Measurements from ENCODE around the gene NFKBIE. TPM values are rescaled to one million over a fixed set of nuclear protein-coding genes. Genes with fewer than 3 reads are reported as not detected.
A peak's percentile ranks its signal among the peaks of the same experiment; 100 is the strongest.

The NFKBIE gene
- total RNA-seq, 1 experiment from 2014 or later = 7.6 TPM

DNA sequence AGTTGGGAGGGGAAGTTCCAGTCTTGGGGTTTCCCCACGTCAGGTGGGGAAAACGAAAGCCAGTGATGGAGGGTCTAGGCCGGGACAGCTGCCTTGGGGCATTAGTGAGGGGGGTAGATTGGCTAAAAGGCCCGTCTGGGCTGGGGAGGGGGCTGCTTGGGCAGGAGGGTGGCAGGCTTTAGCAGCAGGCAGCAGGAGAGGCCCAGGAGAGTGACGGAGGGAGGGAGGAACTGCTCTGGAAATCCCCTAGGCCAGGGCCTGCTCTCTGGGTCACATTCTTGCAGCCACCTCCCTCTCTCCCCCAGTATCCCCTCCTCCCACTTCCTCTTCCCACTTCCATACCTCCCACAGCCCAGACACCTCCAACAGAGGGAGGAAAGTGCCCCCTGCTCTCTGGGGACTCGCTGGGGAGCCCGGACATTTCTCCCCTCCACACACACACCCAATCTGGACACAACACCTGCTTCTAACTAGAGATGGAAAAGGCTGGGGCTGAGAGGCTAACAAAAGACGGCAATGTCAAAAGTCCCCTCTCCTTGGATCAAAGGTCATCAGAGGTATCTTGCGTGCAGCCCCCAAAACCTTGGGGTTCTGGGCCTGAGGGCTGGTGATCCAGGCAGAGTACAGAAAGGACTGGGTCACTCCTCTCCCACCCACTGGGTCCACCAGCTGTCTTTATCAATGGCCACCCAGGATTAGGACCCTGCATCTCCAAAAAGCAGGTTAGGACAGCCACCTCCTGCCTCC, 1.8 kb downstream of the NFKBIE start:
- no peak overlapping the region; the same call in 1 of the 2 replicates for H3K9ac ChIP-seq (ENCODE audit: low read length)

More for the DNA sequence above, 1.8 kb downstream of the NFKBIE start:
- Histone ChIP-seq H3K4me2 (ENCODE audit: low read length) (peak overlapping the region; percentile 99), H3K36me3 (ENCODE audit: control insufficient read depth in 1 of 2, insufficient read depth in 2 of 2, low read length in 2 of 2) (peaks cover 4 to 10% of the 10 kb centered on the region in 2 experiments; a peak in 2 of 4 replicates), H3K9me3 (ENCODE audit: control insufficient read depth in 1 of 2, insufficient read depth in 1 of 2, low read depth in 1 of 2, low read length in 2 of 2) (no peaks in the 10 kb centered on the region), H3K27ac (ENCODE audit: low read depth, low read length) (no peak overlapping the region), H3K4me1 (ENCODE audit: control insufficient read depth in 1 of 2, insufficient read depth in 2 of 2, low read length in 2 of 2) (peaks cover 7 to 26% of the 10 kb centered on the region in 2 experiments), H2AFZ (ENCODE audit: low read depth, low read length, poor library complexity, severe bottlenecking) (no peak overlapping the region), H3K9me2 (ENCODE audit: insufficient read depth) (no peaks in the 10 kb centered on the region), H4K20me1 (ENCODE audit: insufficient read depth) (no peaks in the 10 kb centered on the region), H3K27me3 (ENCODE audit: insufficient read depth, low read length) (no peaks in the 10 kb centered on the region), H3K79me2 (ENCODE audit: insufficient read depth, low read length) (peaks cover 25% of the 10 kb centered on the region; the same call in 1 of the 2 replicates), H3K4me3 (replicated peaks in 1 of 2; ENCODE audit: low read depth in 1 of 2, low read length in 2 of 2) (peak overlapping the region; percentile 88 to 92; a peak in 1 of 4 replicates)
- no peak for ATAC-seq
- ChIA-PET POLR2A (interaction anchor here (1.6 kb wide), 1 partner anchor 9 kb away, joined by 3 read pairs; no protein-coding TSS in a partner anchor), RAD21 (ENCODE audit: low non-redundant PET in 1 of 2, low total read pairs in 2 of 2, uncharacterized antibody in 2 of 2, unreplicated experiment in 2 of 2) (no interaction called here), CTCF (interaction anchor here (1.3 to 1.5 kb wide), 2 partner anchors 91 to 167 kb away, joined by 3 to 5 read pairs; no protein-coding TSS in a partner anchor)
- BruUV-seq (replicated peaks) = no TSS peak
- TF ChIP-seq, protein P1, sequence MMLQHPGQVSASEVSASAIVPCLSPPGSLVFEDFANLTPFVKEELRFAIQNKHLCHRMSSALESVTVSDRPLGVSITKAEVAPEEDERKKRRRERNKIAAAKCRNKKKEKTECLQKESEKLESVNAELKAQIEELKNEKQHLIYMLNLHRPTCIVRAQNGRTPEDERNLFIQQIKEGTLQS (IDR thresholded peaks at IDR 0.05) = no peak
- no peak for TF ChIP-seq SIN3A (IDR thresholded peaks at IDR 0.05; ENCODE audit: low read depth)
- TF ChIP-seq EZH2 (IDR thresholded peaks at IDR 0.05) = no peak
- TF ChIP-seq, protein P2, sequence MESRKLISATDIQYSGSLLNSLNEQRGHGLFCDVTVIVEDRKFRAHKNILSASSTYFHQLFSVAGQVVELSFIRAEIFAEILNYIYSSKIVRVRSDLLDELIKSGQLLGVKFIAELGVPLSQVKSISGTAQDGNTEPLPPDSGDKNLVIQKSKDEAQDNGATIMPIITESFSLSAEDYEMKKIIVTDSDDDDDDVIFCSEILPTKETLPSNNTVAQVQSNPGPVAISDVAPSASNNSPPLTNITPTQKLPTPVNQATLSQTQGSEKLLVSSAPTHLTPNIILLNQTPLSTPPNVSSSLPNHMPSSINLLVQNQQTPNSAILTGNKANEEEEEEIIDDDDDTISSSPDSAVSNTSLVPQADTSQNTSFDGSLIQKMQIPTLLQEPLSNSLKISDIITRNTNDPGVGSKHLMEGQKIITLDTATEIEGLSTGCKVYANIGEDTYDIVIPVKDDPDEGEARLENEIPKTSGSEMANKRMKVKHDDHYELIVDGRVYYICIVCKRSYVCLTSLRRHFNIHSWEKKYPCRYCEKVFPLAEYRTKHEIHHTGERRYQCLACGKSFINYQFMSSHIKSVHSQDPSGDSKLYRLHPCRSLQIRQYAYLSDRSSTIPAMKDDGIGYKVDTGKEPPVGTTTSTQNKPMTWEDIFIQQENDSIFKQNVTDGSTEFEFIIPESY (IDR thresholded peaks at IDR 0.05; ENCODE audit: extremely low read depth, insufficient replicate concordance, low read length) = no peak
- no peak for TF ChIP-seq RAD21 (IDR thresholded peaks at IDR 0.05; ENCODE audit: low read depth)
- TF ChIP-seq POLR2AphosphoS5 (IDR thresholded peaks at IDR 0.05; ENCODE audit: low read depth, low read length) = no peak
- TF ChIP-seq, protein P3, sequence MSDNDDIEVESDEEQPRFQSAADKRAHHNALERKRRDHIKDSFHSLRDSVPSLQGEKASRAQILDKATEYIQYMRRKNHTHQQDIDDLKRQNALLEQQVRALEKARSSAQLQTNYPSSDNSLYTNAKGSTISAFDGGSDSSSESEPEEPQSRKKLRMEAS (IDR thresholded peaks at IDR 0.05) = no peak
- no peak for TF ChIP-seq TCF7L2 (IDR thresholded peaks at IDR 0.05; ENCODE audit: borderline replicate concordance, extremely low read depth, insufficient read depth, insufficient read length)
- TF ChIP-seq, protein P4, sequence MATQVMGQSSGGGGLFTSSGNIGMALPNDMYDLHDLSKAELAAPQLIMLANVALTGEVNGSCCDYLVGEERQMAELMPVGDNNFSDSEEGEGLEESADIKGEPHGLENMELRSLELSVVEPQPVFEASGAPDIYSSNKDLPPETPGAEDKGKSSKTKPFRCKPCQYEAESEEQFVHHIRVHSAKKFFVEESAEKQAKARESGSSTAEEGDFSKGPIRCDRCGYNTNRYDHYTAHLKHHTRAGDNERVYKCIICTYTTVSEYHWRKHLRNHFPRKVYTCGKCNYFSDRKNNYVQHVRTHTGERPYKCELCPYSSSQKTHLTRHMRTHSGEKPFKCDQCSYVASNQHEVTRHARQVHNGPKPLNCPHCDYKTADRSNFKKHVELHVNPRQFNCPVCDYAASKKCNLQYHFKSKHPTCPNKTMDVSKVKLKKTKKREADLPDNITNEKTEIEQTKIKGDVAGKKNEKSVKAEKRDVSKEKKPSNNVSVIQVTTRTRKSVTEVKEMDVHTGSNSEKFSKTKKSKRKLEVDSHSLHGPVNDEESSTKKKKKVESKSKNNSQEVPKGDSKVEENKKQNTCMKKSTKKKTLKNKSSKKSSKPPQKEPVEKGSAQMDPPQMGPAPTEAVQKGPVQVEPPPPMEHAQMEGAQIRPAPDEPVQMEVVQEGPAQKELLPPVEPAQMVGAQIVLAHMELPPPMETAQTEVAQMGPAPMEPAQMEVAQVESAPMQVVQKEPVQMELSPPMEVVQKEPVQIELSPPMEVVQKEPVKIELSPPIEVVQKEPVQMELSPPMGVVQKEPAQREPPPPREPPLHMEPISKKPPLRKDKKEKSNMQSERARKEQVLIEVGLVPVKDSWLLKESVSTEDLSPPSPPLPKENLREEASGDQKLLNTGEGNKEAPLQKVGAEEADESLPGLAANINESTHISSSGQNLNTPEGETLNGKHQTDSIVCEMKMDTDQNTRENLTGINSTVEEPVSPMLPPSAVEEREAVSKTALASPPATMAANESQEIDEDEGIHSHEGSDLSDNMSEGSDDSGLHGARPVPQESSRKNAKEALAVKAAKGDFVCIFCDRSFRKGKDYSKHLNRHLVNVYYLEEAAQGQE (IDR thresholded peaks at IDR 0.05; ENCODE audit: low read depth) = no peak
- no peak for DNase-seq (ENCODE audit: low read depth, low spot score)
- intact Hi-C loops (cut with micrococcal nuclease) = no loop called here

All from HCT116 (cell line).